ENCODE measurements around the gene CLNK.
A peak's percentile ranks its signal among the peaks of the same experiment; 100 is the strongest.
"Not testable (repeated sequence)": the region's sequence is repeated elsewhere in the genome, so short reads cannot be mapped to it uniquely, and the experiment has no call there.

The CLNK gene

DNA sequence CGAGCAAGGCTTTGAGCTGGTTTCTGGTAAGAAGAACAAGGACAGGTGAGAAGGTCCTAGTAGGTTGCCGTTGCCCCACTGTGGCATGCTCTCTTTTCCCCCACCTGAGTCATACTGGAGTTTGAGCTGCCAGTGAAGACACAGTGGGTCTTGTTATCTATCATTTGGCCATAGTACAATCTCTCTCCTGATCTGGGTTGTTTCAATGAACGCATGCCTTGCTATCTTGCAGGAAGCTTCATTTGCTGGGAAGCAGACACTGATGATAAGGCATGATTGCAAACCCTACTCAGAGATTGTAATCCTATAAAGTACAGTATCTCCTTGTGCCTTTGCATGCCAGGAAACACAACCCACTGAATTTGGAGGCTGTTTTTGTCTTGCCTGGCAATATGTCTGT lies 77.4 kb downstream of the CLNK start:
- DNase-seq, result no peak

DNA sequence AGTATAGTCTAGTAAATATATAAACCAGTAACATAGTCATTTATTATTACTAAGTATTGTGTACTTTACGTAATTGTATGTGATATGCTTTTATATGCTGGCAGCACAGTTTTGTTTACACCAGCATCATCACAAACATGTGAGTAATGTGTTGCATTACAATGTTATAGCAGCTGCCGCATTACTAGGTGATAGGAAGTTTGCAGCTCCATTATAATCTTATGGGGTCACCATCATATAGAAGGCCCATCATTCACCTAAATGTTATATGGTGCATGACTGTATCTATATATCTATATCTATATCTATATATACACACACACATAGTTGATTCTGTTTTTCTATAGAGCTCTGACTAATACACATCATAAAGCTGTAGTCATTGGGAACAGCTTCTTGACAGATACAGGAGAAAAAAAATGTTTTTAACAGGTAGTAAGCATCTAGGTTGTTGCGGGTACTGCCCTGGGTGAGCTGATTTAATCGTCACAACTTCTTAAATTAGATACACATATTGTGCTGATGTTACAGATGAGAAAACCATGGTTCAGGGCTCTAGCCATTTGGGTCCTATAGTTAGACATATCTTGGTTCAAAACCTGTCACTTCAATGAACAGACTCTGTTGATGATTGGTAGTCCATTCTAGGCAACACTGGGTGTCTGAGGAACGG lies 77.9 kb downstream of the CLNK start:
- DNase-seq, result no peak

DNA sequence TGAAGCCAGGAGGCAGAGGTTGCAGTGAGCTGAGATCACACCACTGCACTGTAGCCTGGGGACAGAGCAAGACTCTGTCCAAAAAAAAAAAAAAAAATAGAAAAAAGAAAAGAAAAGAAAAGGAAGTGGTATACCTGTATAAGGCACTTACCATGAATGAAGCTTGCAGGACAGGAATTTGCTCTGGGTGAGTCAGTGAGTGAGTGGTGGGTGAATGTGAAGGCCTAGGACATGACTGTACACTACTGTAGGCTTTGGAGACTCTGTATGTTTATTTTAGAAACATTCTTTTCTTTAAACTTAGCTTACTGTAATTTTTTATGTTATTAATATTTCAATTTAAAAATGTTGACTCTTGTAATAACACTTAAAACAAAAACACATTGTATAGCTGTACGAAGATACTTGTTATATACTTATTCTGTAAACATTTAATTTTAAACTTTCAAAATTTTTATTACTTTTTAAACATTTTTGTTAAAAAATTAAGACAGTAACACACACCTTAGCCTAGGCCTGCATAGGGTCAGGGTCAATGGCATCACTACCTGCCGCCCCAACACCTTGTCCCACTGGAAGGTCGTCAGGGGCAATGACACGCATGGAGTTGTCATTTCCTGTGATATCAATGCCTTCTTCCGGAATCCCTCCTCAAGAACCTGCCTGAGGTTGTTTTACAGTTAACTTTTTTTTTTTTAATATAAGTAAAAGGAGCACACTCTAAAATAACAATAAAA lies 78.7 kb downstream of the CLNK start:
- DNase-seq, result no peak

DNA sequence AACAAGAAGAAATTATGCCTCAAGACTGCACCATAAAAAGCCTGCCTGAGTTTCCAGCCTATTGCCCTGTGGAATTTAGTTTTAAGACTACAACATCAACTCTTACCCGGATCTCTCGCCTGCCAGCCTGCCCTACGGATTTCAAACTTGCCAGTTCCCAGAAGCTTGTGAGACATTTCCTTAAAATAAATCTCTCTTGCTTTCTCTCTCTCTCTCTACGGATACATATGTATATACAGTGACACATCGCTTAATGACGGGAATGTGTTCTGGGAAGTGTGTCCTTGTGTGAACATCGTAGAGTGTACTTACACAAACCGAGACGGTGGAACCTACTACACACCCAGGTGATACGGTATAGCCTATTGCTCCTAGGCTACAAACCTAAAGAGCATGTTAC lies 79.5 kb downstream of the CLNK start:
- no peak for DNase-seq

DNA sequence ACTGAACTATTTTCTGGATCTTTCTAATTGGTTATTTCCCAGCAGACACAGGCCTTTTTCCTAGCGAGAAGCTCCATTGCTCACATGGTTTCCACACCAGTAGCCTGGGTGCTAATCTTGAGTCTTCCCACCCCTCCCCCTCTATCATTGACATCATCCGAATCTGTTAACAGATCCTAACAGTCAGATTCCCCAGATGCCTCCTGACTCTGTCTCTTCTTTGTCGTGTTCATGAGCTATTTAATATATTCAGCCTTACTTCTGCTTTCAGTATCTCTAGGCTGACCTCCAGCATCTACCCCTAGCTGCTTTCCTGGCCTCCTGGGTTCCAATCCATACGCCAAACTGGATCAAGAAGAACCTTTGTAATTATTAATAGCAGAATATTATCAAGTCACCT lies 85.0 kb downstream of the CLNK start:
- DNase-seq, result no peak

DNA sequence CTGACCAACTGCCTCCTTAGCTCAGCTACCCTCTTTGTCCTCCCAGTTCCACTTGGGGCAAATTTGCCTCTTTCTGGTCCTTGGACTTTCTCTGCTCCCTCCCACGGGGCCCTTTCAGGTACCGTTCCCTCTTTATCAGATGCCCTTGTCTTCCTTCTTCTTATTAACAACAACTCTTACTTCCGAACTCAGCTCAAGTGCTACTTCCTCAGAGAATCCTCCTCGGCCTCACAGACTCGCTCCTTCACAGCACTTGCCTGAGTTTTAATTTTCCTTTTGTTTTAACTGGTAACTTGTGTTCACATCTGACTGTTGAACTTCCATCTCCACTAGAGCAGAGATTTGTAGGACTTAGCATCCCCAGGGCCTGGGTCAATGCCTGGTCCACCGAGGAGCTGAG lies 85.7 kb downstream of the CLNK start:
- no peak for DNase-seq

DNA sequence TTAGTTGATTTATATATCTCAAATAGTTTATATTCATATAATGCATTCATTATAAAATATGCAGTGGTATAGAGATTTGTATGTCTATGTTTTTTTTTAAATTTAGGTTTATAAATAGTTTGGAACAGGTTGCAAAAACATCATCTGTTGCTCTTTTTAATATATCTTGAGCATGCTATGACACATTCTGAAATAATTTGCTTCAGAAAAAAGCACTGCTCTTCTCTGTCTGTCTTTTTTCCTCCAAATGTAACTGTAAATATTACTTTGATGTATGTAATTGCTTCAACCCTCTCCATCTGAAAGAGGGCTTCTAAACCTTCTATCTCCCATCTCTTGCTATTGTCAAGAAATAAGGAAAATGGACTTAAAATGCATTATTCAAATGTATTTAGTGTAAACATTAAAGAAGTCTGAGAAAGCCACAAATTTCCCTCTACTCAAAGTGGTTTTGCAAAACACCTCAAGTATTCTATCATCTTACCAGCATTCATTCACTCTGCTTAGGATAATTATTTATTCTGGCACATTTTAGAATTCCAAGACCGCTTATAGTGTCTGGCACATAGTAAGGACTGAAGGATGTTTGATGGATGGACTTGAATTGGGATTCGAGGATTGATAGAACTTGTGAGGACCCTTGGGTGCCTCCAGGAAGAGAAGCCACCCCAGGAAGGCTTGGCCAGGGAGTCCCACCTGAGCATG lies 87.8 kb downstream of the CLNK start:
- no peak for DNase-seq

DNA sequence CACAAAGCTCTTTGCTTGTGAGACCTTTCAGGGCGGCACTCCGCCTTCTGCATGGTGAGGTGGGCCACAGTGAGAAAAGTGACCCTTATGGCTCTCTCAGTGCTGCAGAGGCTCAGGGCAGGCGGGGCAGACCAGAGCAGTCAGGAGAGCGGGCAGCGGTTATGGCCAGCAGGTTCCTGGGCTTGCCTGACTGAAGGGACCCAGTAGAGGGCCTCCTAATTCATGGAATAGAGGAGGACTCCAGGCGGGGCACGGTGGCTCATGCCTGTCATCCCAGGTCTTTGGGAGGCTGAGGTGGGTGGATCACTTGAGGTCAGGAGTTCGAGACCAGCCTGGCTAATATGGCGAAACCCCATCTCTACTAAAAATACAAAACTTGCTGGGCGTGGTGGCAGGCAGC lies 91.4 kb downstream of the CLNK start:
- no peak for DNase-seq

DNA sequence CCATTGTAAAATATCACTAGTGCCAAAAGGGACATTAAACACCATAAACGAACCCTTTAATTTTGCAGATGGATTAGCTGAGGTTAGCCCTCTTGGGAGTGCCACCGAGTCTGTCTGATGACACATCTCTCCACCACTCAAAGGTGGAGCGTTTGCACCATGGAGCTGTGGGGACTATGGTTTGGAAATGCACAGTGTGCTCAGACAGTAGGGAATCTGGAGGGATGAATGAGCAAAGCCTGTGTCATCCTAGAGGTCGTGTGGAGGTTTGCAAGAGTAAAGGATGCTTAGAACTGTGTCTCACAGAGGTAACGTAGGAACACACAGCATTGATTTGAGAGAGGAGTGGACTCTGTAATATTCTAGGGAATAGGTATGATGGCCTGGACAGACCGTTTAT lies 93.7 kb downstream of the CLNK start:
- DNase-seq, result no peak

DNA sequence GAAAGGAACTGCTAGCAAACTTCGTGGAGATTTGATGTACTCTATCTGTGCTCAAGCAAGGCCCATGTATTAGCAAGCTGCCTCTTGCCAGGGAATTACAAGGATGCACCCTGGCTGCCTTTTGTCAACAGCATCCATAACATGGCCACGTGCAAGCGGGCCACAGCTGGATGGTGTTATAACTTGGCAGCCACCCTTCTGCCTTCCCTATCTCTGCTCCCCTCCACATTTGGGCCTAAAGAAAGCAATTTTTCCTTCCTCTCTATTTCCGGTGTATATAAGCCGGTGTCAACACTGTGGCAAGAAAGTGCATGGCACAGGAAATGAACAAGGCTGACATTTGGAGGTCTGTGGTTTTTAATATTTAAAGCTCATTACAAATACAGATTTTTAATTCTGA lies 94.8 kb downstream of the CLNK start:
- no peak for DNase-seq

DNA sequence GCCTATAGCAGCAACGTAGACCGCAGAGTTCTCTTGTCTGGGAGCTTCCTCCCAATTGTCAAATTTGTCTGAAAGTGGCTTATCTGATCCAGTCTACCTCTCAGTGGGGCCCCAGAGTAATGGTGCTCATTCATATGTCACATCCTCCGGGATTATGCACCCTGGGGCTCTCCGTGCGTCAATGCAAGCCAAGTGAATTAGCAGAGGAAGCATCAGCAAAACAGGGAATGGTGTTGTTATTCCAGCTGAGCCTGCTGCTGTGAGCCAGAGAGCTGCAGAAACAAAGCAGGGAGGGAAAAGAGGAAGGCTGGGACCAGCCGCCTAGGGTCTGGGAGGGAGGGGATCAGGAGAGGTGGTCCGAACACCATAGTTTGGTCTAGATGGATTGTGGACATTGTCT lies 95.2 kb downstream of the CLNK start:
- no peak for DNase-seq

DNA sequence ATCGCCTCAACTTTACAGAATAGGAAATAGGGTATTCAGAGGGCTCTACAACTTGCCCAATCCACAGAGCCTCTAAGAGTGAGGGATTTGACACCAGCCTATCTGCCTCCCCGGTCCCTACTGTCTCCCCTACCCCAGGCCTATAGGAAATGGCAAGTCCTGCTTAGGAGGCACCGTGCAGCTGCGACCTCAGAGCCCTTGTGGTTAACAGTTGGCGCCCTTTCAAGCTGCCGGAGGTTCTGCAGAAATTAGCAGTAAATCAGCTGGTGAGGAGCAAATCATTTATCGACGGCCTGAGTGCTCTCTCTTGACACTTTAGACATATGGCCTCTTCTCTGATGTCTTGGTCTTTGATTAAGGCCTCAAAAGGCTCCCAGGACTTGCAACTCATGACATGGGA lies 96.9 kb downstream of the CLNK start:
- DNase-seq, result peak; percentile 50

DNA sequence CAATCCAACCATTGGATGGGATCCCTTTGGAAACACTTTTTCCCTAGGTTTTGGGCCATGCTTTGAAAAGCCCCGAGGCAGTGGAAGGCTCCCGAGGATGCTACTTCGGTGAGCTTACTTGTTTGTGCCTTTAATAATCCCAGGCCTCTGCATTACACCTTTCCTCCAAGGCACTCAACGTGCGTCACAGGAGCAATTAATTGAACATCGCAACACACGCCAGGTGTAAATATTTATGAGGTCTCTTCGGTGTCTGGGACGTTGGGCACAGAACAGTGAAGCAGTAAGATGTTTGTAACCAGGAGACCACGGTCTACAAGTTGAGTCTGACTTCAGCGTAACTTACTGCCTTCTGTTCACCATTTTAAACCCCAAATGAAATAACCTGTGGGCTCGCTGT lies 97.3 kb downstream of the CLNK start:
- DNase-seq, result no peak

DNA sequence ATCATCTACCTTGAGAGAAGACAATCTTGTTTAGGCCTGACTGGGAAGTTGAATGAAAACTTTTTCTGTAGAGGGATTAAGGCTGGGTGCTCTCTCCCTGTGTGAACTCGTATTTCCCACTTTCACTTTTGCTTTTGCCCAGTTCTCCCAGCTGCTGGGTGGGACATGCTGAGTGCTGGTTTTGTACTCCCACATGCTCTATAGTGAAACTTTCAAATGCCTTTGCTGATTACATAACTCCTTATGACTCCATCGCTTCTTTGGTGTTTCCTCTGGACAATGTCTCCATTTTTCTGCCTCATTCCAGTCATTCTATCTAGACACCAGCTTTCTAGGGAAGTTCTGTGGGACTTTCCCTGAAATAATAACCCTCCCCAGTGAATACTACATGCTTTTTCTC lies 100.5 kb downstream of the CLNK start:
- DNase-seq, result no peak

DNA sequence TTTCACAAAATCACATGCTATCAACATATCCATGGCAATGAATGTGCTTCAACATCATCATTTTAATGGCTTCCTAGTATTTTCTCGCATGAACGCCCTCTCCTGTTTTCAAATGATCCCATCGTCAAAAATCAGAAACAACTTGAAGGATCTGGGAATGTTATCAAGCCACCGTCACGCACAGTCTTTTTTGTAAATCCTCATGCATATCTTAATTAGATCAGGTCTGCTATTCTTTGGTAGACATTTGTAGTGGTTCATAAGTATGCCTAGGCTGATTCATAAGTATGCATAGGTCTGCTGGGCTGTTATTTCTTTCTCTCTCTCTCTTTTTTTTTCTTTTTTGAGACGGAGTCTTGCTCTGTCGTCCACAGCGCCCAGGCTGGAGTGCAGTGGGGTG lies 101.6 kb downstream of the CLNK start:
- no peak for DNase-seq

DNA sequence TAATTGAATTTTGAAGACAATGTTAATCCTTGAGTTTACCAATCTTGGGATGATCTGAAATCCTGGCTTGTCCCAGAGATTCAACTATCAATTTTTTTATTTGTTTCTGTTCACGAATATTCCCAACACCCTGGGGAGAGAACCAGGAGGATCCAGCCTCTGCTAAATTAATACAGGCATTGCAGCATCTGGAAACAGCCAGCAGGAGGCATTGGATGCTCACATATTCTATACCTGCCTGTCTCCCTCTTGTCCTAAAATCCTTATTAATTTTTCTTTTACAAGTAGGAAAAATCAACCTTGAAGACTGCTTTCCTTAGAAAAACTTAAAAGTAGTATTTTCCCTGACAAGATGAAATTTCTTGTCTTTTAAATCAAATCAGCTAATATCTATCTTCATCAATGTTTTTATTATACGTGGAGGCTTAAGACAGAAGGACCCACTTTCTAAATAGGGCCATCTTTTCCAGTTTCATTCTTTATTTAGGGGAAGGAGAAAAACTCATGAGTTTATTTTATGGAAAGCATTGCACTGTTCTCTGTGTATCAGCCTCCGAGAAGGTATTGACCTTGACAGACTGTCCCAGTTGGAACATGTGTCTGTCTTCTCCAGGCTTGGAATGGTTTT lies 102.4 kb downstream of the CLNK start:
- peak; percentile 9 for DNase-seq

DNA sequence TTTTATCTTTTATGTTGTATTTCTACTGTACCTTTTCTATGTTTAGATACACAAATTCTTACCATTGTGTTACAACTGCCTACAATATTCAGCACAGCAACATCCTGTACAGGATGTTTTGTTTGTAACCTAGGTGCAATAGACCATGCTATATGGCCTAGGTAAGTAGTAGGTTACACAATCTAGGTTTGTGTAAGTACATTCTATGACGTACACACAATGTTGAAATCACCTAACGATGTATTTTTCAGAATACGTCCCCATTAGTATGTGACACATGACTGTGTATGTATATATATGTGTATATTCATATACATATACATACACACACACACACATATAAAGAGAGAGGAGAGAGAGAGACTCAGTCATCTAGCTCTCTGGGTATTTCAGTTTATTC lies 103.5 kb downstream of the CLNK start:
- DNase-seq, result no peak

DNA sequence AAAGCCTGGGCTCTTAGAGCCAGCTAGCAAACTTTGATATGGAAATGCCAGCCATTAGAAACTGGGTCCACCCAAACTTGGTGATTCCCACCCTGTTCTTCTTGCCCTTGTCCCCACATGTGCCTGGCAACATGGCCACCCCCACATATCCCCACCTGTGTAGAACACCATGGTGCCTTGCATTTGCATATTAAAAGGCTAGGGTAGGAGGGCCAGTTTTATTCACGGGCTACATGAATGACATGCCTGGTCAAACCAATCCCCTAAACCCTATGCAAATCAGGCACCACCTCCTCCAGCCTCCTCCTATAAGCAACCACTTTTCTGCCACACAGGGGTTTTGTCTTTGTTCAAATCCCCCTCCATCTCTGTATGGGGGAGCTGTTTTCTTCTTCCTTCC lies 104.9 kb downstream of the CLNK start:
- DNase-seq, result no peak

DNA sequence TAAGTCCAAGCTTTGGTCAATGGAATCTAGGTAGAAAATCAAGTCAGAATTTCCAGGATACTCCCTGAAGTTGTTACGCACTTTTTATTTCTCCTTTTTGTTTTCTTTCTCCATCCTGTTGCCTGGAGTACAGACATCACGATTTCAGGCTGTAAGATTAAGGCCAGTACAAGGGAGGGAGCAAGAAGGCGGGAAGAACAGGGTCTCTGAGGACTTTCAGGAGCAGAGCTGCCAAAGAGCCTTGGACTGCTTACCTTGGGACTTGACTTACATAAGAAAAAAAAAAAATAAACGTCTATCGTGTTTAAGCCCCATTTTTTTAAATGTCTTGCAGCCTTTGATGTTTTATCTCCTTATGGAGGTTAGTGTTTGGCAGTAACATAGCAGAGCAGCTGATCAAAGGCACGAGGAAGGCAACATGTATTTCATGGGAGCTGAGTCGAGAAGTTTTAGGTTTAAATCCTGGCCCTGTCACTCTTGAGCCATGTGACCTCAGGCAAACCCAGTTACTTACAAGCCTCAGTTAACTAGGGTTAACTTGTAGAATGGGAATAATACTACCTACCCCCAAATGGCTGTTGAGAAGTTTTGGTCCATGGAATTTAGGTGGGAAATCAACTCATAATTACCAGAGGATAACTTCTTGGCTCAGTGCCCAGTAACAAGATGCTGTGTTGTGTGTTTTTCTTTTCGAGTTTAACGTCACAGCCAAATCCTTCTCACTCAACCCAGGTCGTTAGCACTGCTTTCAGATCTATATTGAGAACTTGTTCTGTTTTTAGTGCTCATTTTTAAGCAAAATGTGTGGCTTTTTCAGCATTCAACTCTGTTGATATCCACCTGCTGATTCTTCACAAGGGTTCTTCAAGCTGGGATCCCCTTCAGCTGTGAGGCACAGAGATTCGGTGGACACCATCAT lies 106.8 kb downstream of the CLNK start:
- no peak for DNase-seq

DNA sequence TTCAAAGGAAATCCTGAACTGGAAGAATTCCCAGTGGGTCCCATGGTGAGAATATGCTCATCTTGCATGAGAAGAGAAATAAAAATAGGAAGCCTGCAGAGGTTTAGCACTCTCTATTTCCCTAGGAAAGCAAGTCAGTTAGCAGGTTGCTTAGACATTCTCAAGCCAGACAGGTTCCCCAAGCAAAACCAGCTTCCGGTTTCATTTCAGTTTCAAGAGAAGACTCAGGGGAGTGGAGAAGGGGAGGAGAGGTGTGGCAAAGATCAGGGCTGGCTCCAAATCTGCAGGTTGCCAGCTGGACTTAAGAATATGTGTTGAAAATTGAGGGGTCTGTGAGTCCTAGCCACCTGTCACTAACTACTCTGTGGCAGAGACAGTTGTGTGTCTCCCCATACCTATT lies 107.5 kb downstream of the CLNK start:
- DNase-seq, result no peak

DNA sequence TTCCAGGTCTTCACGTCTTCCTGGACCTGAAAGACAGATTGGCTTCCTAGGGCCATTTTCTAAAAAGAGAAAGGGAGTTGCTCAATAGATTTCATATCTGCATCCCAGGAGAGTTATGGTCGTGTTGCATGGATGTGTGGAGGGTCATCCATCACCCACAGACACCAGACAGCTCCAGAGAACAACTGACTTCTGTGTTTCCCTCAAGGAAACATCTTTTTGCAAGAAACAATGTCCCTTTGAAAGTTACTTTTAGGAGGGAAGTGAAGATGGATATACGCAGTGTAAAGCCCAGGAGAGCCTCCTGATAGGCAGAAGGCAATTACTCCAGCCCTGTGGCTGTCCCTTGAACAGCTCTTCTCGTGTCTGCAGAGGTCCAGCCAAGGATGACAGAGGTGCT lies 108.3 kb downstream of the CLNK start:
- no peak for DNase-seq

DNA sequence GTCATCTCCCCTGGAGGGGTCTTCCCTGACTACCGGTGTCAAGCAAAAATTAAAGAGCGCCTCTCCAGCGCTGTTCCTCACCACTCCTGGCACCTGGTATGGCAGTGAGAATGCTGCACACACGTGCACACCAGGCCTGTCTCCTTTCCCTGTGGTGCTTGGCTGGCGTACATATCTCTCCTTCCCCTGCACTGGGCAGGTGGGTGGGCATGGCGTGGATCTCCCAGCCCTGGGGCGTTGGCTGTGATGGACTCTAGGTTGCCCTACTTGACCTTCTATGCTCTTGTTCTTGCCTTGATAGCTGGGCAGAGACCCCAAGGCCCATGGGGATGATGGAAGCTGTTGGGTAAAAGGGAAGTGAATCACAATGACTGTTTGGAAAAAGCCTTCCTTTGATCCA lies 109.2 kb downstream of the CLNK start:
- DNase-seq, result no peak

DNA sequence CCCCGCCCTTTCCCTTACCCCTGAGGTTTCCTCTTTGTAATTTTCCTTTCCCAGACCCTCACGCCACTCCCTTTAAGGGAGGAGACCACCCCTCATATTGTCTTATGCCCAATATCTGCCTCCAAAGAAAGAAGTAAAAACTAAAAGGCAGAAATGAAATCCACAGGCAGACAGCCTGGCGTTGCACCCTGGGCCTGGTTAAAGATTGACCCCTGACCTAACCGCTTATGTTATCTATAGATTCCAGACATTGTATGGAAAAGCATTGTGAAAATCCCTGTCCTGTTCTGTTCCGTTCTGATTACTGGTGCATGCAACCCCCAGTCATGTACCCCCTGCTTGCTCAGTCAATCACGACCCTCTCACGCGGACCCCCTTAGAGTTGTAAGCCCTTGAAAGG lies 110.0 kb downstream of the CLNK start:
- DNase-seq, result not testable (repeated sequence)
